ENCODE data around the gene MFSD8. TPM values are rescaled to one million over a fixed set of nuclear protein-coding genes. Genes with fewer than 3 reads are reported as not detected.

The MFSD8 gene
- total RNA-seq, 1 experiment from 2014 or later: 24.0 TPM

GRCh38 chr4:127968586-127968985 is 3.6 kb upstream of the MFSD8 start:
- no peaks in the 10 kb centered on the region; a peak in 1 of 5 replicates for H3K9me3 Mint-ChIP-seq
- Histone ChIP-seq H3K27me3 (ENCODE audit: insufficient read depth, low read length) (no peaks in the 10 kb centered on the region), H3K4me1 (ENCODE audit: insufficient read depth, low read length) (peaks cover 2% of the 10 kb centered on the region; the same call in 1 of the 2 replicates), H3K23ac (ENCODE audit: insufficient read length, low read depth, low read length) (no peak overlapping the region), H2AFZ (ENCODE audit: low read length) (no peak overlapping the region), H2BK20ac (ENCODE audit: low read depth, low read length, poor library complexity, severe bottlenecking) (no peak overlapping the region), H3K56ac (ENCODE audit: insufficient read length, low read depth, low read length) (no peak overlapping the region), H3K14ac (ENCODE audit: insufficient read depth, low read length) (no peak overlapping the region), H3K79me2 (ENCODE audit: insufficient read depth, low read length) (peaks cover 3% of the 10 kb centered on the region; the same call in 1 of the 2 replicates), H4K5ac (ENCODE audit: insufficient read length, low read depth, low read length) (no peak overlapping the region), H3K9ac (ENCODE audit: extremely low read depth, insufficient read length, low read length) (no peak overlapping the region), H3K27ac (ENCODE audit: insufficient read length, low read depth, low read length) (no peak overlapping the region), H4K20me1 (ENCODE audit: control insufficient read depth, insufficient read depth, insufficient read length) (no peaks in the 10 kb centered on the region), H4K8ac (replicated peaks; ENCODE audit: insufficient read length, low read depth, low read length) (no peak overlapping the region), H3K18ac (ENCODE audit: insufficient read length, low read depth, low read length) (no peak overlapping the region), H3T11ph (ENCODE audit: low read length) (no peak overlapping the region), H2BK5ac (ENCODE audit: insufficient read length, low read length) (no peak overlapping the region), H2BK120ac (ENCODE audit: low read depth, low read length, poor library complexity, severe bottlenecking) (no peak overlapping the region), H2BK12ac (ENCODE audit: insufficient read length, low read depth, low read length) (no peak overlapping the region), H3K23me2 (ENCODE audit: insufficient read length, low read depth, low read length, poor library complexity, severe bottlenecking) (no peaks in the 10 kb centered on the region), H3K79me1 (ENCODE audit: insufficient read depth, low read depth, low read length, poor library complexity, severe bottlenecking) (peaks cover 7% of the 10 kb centered on the region), H2BK15ac (ENCODE audit: low read depth, low read length) (no peak overlapping the region), H3K4me2 (ENCODE audit: insufficient read depth, insufficient read length, low read length) (no peak overlapping the region), H3K9me3 (ENCODE audit: control insufficient read depth, low read depth, low read length) (no peaks in the 10 kb centered on the region), H3K4ac (ENCODE audit: low read depth, low read length) (no peak overlapping the region), H2AK5ac (ENCODE audit: insufficient read length, low read length) (no peak overlapping the region), H4K91ac (ENCODE audit: insufficient read length, low read depth, low read length) (no peak overlapping the region)
- TF ChIP-seq CTCF (conservative IDR thresholded peaks at IDR 0.05): no peak
- no peak overlapping the region; a peak in 1 of 5 replicates for H3K4me3 Mint-ChIP-seq
- no peak for DNase-seq
- no peaks in the 10 kb centered on the region for H3K27me3 Mint-ChIP-seq (ENCODE audit: low read depth)
- H3K27ac Mint-ChIP-seq: no peak overlapping the region
- peaks cover 0 to 8% (median 4%) of the 10 kb centered on the region in 3 experiments; a peak in 6 of 7 replicates for H3K36me3 Mint-ChIP-seq (ENCODE audit: insufficient read depth in 1 of 3, low read depth in 3 of 3)
- H3K4me1 Mint-ChIP-seq: peaks cover 12 to 17% of the 10 kb centered on the region in 2 experiments
- WGBS (ENCODE audit: extremely low coverage, insufficient read length, low lambda C conversion rate): no CpG with 5 or more reads among the region's 2 CpGs

Measured in H9 (cell line).